ENCODE results near the gene GSN. TPM values are rescaled to one million over a fixed set of nuclear protein-coding genes. Genes with fewer than 3 reads are reported as not detected.

The GSN gene
- total and polyA plus RNA-seq, 10 of the 15 experiments (the other 5 are each of a cell fraction or from before 2014, with no cell fraction given), result 0.66 to 9.2 (median 6.2) TPM

DNA sequence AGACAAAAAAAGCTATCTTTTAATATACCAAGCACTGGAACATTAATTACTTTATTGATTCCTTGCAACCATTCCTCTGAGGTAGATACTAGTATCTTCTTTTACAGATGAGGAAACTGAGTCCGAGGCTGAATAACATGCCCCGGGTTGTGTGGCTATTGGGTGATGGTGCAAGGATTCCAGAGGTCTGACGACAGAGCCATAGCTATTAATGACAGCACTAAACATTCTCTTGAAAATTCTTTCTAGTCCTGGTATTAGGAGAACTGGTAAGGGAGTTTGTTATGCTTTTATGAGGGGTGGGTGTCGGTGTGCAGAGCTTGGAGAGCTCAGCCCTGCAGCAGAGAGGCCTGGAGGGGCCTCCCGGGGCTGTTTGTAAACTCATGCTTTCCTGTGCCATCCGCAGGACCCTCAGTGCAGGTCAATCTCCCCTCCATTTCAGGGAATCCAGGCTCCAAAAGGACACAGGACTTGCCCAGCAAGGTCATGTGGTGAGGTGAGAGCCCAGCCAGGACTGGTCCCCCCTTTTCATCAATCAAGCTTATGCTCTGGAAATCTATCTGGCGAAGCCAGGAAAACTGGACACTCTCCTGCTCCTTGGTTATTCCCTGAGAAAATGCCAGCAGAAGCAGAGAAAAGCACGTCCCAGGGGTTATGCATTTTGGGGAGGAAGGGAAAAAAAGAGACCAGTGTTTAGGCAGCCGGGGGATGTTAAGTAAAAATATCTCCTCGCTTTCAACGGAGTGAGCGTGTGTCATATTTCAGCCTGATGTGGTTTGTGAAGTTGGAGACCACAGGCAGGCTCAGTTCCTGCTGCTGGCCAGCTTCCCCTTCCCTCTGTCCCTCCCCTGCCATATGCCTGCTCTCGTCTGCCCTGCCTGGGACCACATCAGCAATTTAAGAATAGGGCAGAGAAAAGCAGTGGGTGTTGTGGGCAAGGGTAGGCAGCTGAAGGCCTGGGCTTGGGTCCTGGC, 3.7 kb downstream of the GSN start:
- ATAC-seq, result peak; percentile 14; the same call in 1 of the 3 replicates
- Histone ChIP-seq H4K20me1 (ENCODE audit: control insufficient read depth, insufficient read depth) (no peaks in the 10 kb centered on the region), H3K36me3 (ENCODE audit: control insufficient read depth in 2 of 2, insufficient read depth in 2 of 2, low read length in 1 of 2) (no peaks in the 10 kb centered on the region), H3K4me1 (ENCODE audit: control insufficient read depth, insufficient read depth, low read length) (peaks cover 16% of the 10 kb centered on the region), H2AFZ (ENCODE audit: control insufficient read depth, low read depth, low read length) (no peak overlapping the region), H3K4me2 (ENCODE audit: control insufficient read depth, insufficient read depth) (no peak overlapping the region; the same call in 1 of the 2 replicates), H3K4me3 (no peak overlapping the region), H3K9me3 (replicated peaks; ENCODE audit: control insufficient read depth, insufficient read depth, low read length) (no peaks in the 10 kb centered on the region), H3K27me3 (replicated peaks in 1 of 2; ENCODE audit: control insufficient read depth in 2 of 2, insufficient read depth in 2 of 2, low read length in 1 of 2) (no peaks in the 10 kb centered on the region), H3K9ac (ENCODE audit: control insufficient read depth, insufficient read depth, low read length) (no peak overlapping the region), H3K79me2 (ENCODE audit: control insufficient read depth, insufficient read depth, low read length) (no peaks in the 10 kb centered on the region), H3K27ac (ENCODE audit: control insufficient read depth, insufficient read depth) (no peak overlapping the region)
- no peak for FAIRE-seq
- ChIA-PET RAD21 (ENCODE audit: unreplicated experiment) (no interaction called here), SMC1A (ENCODE audit: uncharacterized antibody, unreplicated experiment) (interaction anchor here (0.9 to 1.5 kb wide), 6 partner anchors 9 to 72 kb away, joined by 3 to 5 read pairs (median 3); no protein-coding TSS in a partner anchor), CTCF (interaction anchor here (0.9 to 3.3 kb wide), 4 partner anchors 8 to 128 kb away, joined by 3 to 11 read pairs (median 4); no protein-coding TSS in a partner anchor), POLR2A (no interaction called here)
- no TSS peak for BruUV-seq (replicated peaks)
- 51% methylated on average over 13 of the region's 13 CpGs for WGBS (ENCODE audit: insufficient coverage, insufficient replicate concordance, low lambda C conversion rate, missing lambda C conversion rate)
- DNase-seq (ENCODE audit: low read depth, low spot score), result no peak
- in situ Hi-C loops (cut with MboI), result no loop called here
- intact Hi-C loops (cut with micrococcal nuclease; ENCODE audit: unreplicated experiment), result no loop called here
- TF ChIP-seq, protein P1, sequence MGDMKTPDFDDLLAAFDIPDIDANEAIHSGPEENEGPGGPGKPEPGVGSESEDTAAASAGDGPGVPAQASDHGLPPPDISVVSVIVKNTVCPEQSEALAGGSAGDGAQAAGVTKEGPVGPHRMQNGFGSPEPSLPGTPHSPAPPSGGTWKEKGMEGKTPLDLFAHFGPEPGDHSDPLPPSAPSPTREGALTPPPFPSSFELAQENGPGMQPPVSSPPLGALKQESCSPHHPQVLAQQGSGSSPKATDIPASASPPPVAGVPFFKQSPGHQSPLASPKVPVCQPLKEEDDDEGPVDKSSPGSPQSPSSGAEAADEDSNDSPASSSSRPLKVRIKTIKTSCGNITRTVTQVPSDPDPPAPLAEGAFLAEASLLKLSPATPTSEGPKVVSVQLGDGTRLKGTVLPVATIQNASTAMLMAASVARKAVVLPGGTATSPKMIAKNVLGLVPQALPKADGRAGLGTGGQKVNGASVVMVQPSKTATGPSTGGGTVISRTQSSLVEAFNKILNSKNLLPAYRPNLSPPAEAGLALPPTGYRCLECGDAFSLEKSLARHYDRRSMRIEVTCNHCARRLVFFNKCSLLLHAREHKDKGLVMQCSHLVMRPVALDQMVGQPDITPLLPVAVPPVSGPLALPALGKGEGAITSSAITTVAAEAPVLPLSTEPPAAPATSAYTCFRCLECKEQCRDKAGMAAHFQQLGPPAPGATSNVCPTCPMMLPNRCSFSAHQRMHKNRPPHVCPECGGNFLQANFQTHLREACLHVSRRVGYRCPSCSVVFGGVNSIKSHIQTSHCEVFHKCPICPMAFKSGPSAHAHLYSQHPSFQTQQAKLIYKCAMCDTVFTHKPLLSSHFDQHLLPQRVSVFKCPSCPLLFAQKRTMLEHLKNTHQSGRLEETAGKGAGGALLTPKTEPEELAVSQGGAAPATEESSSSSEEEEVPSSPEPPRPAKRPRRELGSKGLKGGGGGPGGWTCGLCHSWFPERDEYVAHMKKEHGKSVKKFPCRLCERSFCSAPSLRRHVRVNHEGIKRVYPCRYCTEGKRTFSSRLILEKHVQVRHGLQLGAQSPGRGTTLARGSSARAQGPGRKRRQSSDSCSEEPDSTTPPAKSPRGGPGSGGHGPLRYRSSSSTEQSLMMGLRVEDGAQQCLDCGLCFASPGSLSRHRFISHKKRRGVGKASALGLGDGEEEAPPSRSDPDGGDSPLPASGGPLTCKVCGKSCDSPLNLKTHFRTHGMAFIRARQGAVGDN (IDR thresholded peaks at IDR 0.05), result no peak
- TF ChIP-seq ZSCAN29 (IDR thresholded peaks at IDR 0.05), result no peak
- TF ChIP-seq CREB1 (IDR thresholded peaks at IDR 0.05; ENCODE audit: low read depth), result no peak
- TF ChIP-seq, protein P2, sequence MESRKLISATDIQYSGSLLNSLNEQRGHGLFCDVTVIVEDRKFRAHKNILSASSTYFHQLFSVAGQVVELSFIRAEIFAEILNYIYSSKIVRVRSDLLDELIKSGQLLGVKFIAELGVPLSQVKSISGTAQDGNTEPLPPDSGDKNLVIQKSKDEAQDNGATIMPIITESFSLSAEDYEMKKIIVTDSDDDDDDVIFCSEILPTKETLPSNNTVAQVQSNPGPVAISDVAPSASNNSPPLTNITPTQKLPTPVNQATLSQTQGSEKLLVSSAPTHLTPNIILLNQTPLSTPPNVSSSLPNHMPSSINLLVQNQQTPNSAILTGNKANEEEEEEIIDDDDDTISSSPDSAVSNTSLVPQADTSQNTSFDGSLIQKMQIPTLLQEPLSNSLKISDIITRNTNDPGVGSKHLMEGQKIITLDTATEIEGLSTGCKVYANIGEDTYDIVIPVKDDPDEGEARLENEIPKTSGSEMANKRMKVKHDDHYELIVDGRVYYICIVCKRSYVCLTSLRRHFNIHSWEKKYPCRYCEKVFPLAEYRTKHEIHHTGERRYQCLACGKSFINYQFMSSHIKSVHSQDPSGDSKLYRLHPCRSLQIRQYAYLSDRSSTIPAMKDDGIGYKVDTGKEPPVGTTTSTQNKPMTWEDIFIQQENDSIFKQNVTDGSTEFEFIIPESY (IDR thresholded peaks at IDR 0.05), result no peak
- TF ChIP-seq, protein P3, sequence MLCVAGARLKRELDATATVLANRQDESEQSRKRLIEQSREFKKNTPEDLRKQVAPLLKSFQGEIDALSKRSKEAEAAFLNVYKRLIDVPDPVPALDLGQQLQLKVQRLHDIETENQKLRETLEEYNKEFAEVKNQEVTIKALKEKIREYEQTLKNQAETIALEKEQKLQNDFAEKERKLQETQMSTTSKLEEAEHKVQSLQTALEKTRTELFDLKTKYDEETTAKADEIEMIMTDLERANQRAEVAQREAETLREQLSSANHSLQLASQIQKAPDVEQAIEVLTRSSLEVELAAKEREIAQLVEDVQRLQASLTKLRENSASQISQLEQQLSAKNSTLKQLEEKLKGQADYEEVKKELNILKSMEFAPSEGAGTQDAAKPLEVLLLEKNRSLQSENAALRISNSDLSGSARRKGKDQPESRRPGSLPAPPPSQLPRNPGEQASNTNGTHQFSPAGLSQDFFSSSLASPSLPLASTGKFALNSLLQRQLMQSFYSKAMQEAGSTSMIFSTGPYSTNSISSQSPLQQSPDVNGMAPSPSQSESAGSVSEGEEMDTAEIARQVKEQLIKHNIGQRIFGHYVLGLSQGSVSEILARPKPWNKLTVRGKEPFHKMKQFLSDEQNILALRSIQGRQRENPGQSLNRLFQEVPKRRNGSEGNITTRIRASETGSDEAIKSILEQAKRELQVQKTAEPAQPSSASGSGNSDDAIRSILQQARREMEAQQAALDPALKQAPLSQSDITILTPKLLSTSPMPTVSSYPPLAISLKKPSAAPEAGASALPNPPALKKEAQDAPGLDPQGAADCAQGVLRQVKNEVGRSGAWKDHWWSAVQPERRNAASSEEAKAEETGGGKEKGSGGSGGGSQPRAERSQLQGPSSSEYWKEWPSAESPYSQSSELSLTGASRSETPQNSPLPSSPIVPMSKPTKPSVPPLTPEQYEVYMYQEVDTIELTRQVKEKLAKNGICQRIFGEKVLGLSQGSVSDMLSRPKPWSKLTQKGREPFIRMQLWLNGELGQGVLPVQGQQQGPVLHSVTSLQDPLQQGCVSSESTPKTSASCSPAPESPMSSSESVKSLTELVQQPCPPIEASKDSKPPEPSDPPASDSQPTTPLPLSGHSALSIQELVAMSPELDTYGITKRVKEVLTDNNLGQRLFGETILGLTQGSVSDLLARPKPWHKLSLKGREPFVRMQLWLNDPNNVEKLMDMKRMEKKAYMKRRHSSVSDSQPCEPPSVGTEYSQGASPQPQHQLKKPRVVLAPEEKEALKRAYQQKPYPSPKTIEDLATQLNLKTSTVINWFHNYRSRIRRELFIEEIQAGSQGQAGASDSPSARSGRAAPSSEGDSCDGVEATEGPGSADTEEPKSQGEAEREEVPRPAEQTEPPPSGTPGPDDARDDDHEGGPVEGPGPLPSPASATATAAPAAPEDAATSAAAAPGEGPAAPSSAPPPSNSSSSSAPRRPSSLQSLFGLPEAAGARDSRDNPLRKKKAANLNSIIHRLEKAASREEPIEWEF (IDR thresholded peaks at IDR 0.05; ENCODE audit: insufficient replicate concordance, low read depth, low read length), result no peak
- TF ChIP-seq SP1 (IDR thresholded peaks at IDR 0.05; ENCODE audit: low read depth, low read length), result no peak
- peak; percentile 73; the same call in 1 of the 2 replicates for TF ChIP-seq SPI1 (IDR thresholded peaks at IDR 0.05; ENCODE audit: borderline replicate concordance, insufficient read depth, low read depth, low read length)
- TF ChIP-seq RUNX3 (IDR thresholded peaks at IDR 0.05; ENCODE audit: low read length), result peak; percentile 78
